A673 (cell line): ENCODE data around the gene SEMA5B.

Experiments used
- EZH2 ChIP-seq: fragments of 200-600 bp; sonication (generic); IDR thresholded peaks from 2 replicates; pipeline ENCODE4 v1.6.1; 2017; ENCODE audit warnings: borderline replicate concordance, low read depth, mild to moderate bottlenecking, mixed read lengths, antibody characterized with exemption, low read length; ENCODE audit not compliant: poor library complexity, severe bottlenecking
- TF ChIP-seq, protein P1 (sequence below): fragments of 300-800, 200-600 bp; sonication (generic); conservative IDR thresholded peaks from 2 replicates; pipeline ENCODE4 v1.5.1; 2017; ENCODE audit warnings: low read depth, mild to moderate bottlenecking, antibody characterized with exemption, low read length, moderate library complexity, mixed read lengths

DNA sequence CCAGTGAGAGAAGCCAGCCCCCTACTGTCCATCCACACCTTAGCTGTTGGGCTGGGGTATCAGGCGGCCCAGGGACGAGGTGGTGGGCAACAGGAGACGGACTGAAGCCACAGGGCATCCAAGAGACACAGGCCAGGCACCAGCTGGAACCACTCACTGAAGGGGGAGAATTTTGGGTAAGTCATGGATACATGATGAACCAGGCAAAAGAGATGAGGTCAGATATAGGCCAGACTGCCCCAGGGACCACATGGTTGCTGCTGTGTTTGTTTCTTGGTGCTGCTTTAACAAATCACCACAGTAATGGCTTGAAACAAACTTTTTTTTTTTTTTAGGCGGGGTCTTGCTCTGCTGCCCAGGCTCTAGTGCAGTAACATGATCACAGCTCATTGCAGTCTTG lies 66.4 kb downstream of the SEMA5B start:
- TF ChIP-seq, protein P1, sequence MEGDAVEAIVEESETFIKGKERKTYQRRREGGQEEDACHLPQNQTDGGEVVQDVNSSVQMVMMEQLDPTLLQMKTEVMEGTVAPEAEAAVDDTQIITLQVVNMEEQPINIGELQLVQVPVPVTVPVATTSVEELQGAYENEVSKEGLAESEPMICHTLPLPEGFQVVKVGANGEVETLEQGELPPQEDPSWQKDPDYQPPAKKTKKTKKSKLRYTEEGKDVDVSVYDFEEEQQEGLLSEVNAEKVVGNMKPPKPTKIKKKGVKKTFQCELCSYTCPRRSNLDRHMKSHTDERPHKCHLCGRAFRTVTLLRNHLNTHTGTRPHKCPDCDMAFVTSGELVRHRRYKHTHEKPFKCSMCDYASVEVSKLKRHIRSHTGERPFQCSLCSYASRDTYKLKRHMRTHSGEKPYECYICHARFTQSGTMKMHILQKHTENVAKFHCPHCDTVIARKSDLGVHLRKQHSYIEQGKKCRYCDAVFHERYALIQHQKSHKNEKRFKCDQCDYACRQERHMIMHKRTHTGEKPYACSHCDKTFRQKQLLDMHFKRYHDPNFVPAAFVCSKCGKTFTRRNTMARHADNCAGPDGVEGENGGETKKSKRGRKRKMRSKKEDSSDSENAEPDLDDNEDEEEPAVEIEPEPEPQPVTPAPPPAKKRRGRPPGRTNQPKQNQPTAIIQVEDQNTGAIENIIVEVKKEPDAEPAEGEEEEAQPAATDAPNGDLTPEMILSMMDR = no peak
- TF ChIP-seq EZH2 = no peak
